NB4 (cell line): ENCODE results near the gene SERTAD3.
"Not testable (repeated sequence)": the region's sequence is repeated elsewhere in the genome, so short reads cannot be mapped to it uniquely, and the experiment has no call there.

ENCODE experiments used
- MAX ChIP-seq: IDR thresholded peaks from 2 replicates; pipeline ENCODE4 v1.6.1; 2011; ENCODE audit warnings: low read depth, low read length
- MYC ChIP-seq: IDR thresholded peaks from 2 replicates; pipeline ENCODE4 v1.6.1; 2011; ENCODE audit warnings: low read depth, low read length
- POLR2A ChIP-seq: IDR thresholded peaks from 2 replicates; pipeline ENCODE4 v1.6.1; 2011; ENCODE audit warnings: mild to moderate bottlenecking; ENCODE audit not compliant: insufficient read length; ENCODE audit errors: extremely low read depth
- TF ChIP-seq, protein P1 (sequence below): IDR thresholded peaks from one replicate; pipeline ENCODE4 v1.5.1; 2012; ENCODE audit warnings: low read depth, low read length

- TF ChIP-seq POLR2A, MYC, MAX: not testable (repeated sequence)
- TF ChIP-seq, protein P1, sequence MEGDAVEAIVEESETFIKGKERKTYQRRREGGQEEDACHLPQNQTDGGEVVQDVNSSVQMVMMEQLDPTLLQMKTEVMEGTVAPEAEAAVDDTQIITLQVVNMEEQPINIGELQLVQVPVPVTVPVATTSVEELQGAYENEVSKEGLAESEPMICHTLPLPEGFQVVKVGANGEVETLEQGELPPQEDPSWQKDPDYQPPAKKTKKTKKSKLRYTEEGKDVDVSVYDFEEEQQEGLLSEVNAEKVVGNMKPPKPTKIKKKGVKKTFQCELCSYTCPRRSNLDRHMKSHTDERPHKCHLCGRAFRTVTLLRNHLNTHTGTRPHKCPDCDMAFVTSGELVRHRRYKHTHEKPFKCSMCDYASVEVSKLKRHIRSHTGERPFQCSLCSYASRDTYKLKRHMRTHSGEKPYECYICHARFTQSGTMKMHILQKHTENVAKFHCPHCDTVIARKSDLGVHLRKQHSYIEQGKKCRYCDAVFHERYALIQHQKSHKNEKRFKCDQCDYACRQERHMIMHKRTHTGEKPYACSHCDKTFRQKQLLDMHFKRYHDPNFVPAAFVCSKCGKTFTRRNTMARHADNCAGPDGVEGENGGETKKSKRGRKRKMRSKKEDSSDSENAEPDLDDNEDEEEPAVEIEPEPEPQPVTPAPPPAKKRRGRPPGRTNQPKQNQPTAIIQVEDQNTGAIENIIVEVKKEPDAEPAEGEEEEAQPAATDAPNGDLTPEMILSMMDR, result not testable (repeated sequence)
Measured at GRCh38 chr19:40475878-40476644, 31.9 kb upstream of the SERTAD3 start.
